Measurements from ENCODE around the gene TOP2A.

The TOP2A gene

GRCh38 chr17:40364121-40364861 lies 53.4 kb downstream of the TOP2A start, which contains the start of gene GJD3:
Gene GJD3 (minus strand): TSS chr17:40364737. CDS start chr17:40363815, 922 bp downstream.
- Histone ChIP-seq H2BK120ac (ENCODE audit: low read depth, low read length) (no peak within 1 kb of the TSS), H3K36me3 (replicated peaks in 1 of 2; ENCODE audit: control insufficient read depth in 2 of 2, insufficient read depth in 2 of 2, low read length in 2 of 2) (no peaks in the 10 kb centered on the region), H2AK5ac (ENCODE audit: low read depth, low read length) (peak within 1 kb of the TSS; percentile 92), H3K14ac (ENCODE audit: low read length) (peak within 1 kb of the TSS; percentile 82), H2AFZ (ENCODE audit: low read length) (peak within 1 kb of the TSS; percentile 96), H4K91ac (ENCODE audit: low read depth, low read length, poor library complexity) (no peak within 1 kb of the TSS), H3K18ac (ENCODE audit: low read length) (peak within 1 kb of the TSS; percentile 95), H3K9ac (ENCODE audit: low read depth, low read length, poor library complexity) (peak within 1 kb of the TSS; percentile 94), H3K9me3 (replicated peaks in 1 of 2; ENCODE audit: control insufficient read depth in 2 of 2, insufficient read depth in 1 of 2, low read depth in 1 of 2, low read length in 2 of 2) (peaks cover 0 to 1% of the 10 kb centered on the region in 2 donors), H4K8ac (ENCODE audit: low read depth, low read length) (no peak within 1 kb of the TSS), H3K27me3 (ENCODE audit: control insufficient read depth in 3 of 3, insufficient read depth in 3 of 3, low read depth in 1 of 3, low read length in 3 of 3) (peaks cover 8 to 32% (median 16%) of the 10 kb centered on the region in 3 experiments), H2BK5ac (ENCODE audit: low read length) (peak within 1 kb of the TSS; percentile 82), H2BK12ac (ENCODE audit: low read length) (peak within 1 kb of the TSS; percentile 58), H3K23ac (ENCODE audit: low read depth, low read length, poor library complexity) (peak within 1 kb of the TSS; percentile 98), H3K27ac (replicated peaks; ENCODE audit: low read length) (no peak within 1 kb of the TSS), H3K4ac (ENCODE audit: low read length) (no peak within 1 kb of the TSS), H3K4me1 (ENCODE audit: control insufficient read depth in 2 of 2, insufficient read depth in 1 of 2, low read depth in 1 of 2, low read length in 2 of 2) (peaks cover 0 to 9% of the 10 kb centered on the region in 2 donors), H3K4me2 (ENCODE audit: insufficient read depth, low read length, poor library complexity, severe bottlenecking) (peak within 1 kb of the TSS; percentile 99), H3K4me3 (ENCODE audit: low read length in 2 of 2) (peak within 1 kb of the TSS; percentile 54 to 86), H2BK15ac (ENCODE audit: low read length) (peak within 1 kb of the TSS; percentile 92), H3K79me1 (ENCODE audit: low read depth, low read length) (peaks cover 1% of the 10 kb centered on the region)
- DNase-seq (ENCODE audit: low spot score): no peak
- WGBS, 2 donors (ENCODE audit: extremely low coverage in 2 of 2, insufficient read length in 2 of 2, insufficient replicate concordance in 1 of 2): no CpG with 5 or more reads among the region's 22 CpGs

GRCh38 chr17:40363111-40363827 lies 54.4 kb downstream of the TOP2A start:
- H2BK5ac ChIP-seq (ENCODE audit: low read length): peak overlapping the region; percentile 82
- DNase-seq (ENCODE audit: low spot score): no peak
- H3K79me1 ChIP-seq (ENCODE audit: low read depth, low read length): peaks cover 1% of the 10 kb centered on the region
- no peak overlapping the region for H3K27ac ChIP-seq (replicated peaks; ENCODE audit: low read length)
- H3K23ac ChIP-seq (ENCODE audit: low read depth, low read length, poor library complexity): peak overlapping the region; percentile 98
- H2AFZ ChIP-seq (ENCODE audit: low read length): peak overlapping the region; percentile 96
- H4K91ac ChIP-seq (ENCODE audit: low read depth, low read length, poor library complexity): no peak overlapping the region
- peak overlapping the region; percentile 58 for H2BK12ac ChIP-seq (ENCODE audit: low read length)
- peak overlapping the region; percentile 54 to 86 for H3K4me3 ChIP-seq (ENCODE audit: low read length in 2 of 2)
- WGBS, 2 donors (ENCODE audit: extremely low coverage in 2 of 2, insufficient read length in 2 of 2, insufficient replicate concordance in 1 of 2): no CpG with 5 or more reads among the region's 91 CpGs
- H2BK15ac ChIP-seq (ENCODE audit: low read length): peak overlapping the region; percentile 92
- peaks cover 0 to 1% of the 10 kb centered on the region in 2 donors for H3K9me3 ChIP-seq (replicated peaks in 1 of 2; ENCODE audit: control insufficient read depth in 2 of 2, insufficient read depth in 1 of 2, low read depth in 1 of 2, low read length in 2 of 2)
- no peak overlapping the region for H4K8ac ChIP-seq (ENCODE audit: low read depth, low read length)
- H3K4me1 ChIP-seq (ENCODE audit: control insufficient read depth in 2 of 2, insufficient read depth in 1 of 2, low read depth in 1 of 2, low read length in 2 of 2): peaks cover 2 to 9% of the 10 kb centered on the region in 2 donors
- peak overlapping the region; percentile 95 for H3K18ac ChIP-seq (ENCODE audit: low read length)
- H3K4ac ChIP-seq (ENCODE audit: low read length): no peak overlapping the region
- H3K36me3 ChIP-seq (replicated peaks in 1 of 2; ENCODE audit: control insufficient read depth in 2 of 2, insufficient read depth in 2 of 2, low read length in 2 of 2): no peaks in the 10 kb centered on the region
- H3K4me2 ChIP-seq (ENCODE audit: insufficient read depth, low read length, poor library complexity, severe bottlenecking): peak overlapping the region; percentile 99
- peak overlapping the region; percentile 72 for H2BK120ac ChIP-seq (ENCODE audit: low read depth, low read length)
- H2AK5ac ChIP-seq (ENCODE audit: low read depth, low read length): peak overlapping the region; percentile 92
- peak overlapping the region; percentile 94 for H3K9ac ChIP-seq (ENCODE audit: low read depth, low read length, poor library complexity)
- peak overlapping the region; percentile 98 for H3K14ac ChIP-seq (ENCODE audit: low read length)
- H3K27me3 ChIP-seq (ENCODE audit: control insufficient read depth in 3 of 3, insufficient read depth in 3 of 3, low read depth in 1 of 3, low read length in 3 of 3): peaks cover 8 to 32% (median 16%) of the 10 kb centered on the region in 3 experiments

GRCh38 chr17:40362696-40363110 lies 55.0 kb downstream of the TOP2A start:
- H3K4me1 ChIP-seq (ENCODE audit: control insufficient read depth in 2 of 2, insufficient read depth in 1 of 2, low read depth in 1 of 2, low read length in 2 of 2): peaks cover 2 to 9% of the 10 kb centered on the region in 2 donors
- H2BK120ac ChIP-seq (ENCODE audit: low read depth, low read length): peak overlapping the region; percentile 72
- H3K9ac ChIP-seq (ENCODE audit: low read depth, low read length, poor library complexity): peak overlapping the region; percentile 94
- peak overlapping the region; percentile 92 for H2BK15ac ChIP-seq (ENCODE audit: low read length)
- peak overlapping the region; percentile 66 for H2BK5ac ChIP-seq (ENCODE audit: low read length)
- peaks cover 1% of the 10 kb centered on the region for H3K79me1 ChIP-seq (ENCODE audit: low read depth, low read length)
- peaks cover 0 to 1% of the 10 kb centered on the region in 2 donors for H3K9me3 ChIP-seq (replicated peaks in 1 of 2; ENCODE audit: control insufficient read depth in 2 of 2, insufficient read depth in 1 of 2, low read depth in 1 of 2, low read length in 2 of 2)
- H4K91ac ChIP-seq (ENCODE audit: low read depth, low read length, poor library complexity): no peak overlapping the region
- peak overlapping the region; percentile 96 for H2AFZ ChIP-seq (ENCODE audit: low read length)
- no peak overlapping the region for H3K27ac ChIP-seq (replicated peaks; ENCODE audit: low read length)
- H3K18ac ChIP-seq (ENCODE audit: low read length): peak overlapping the region; percentile 95
- H2AK5ac ChIP-seq (ENCODE audit: low read depth, low read length): no peak overlapping the region
- no peaks in the 10 kb centered on the region for H3K36me3 ChIP-seq (replicated peaks in 1 of 2; ENCODE audit: control insufficient read depth in 2 of 2, insufficient read depth in 2 of 2, low read length in 2 of 2)
- no peak overlapping the region for H2BK12ac ChIP-seq (ENCODE audit: low read length)
- no CpG with 5 or more reads among the region's 58 CpGs for WGBS, 2 donors (ENCODE audit: extremely low coverage in 2 of 2, insufficient read length in 2 of 2, insufficient replicate concordance in 1 of 2)
- peaks cover 8 to 32% (median 16%) of the 10 kb centered on the region in 3 experiments for H3K27me3 ChIP-seq (ENCODE audit: control insufficient read depth in 3 of 3, insufficient read depth in 3 of 3, low read depth in 1 of 3, low read length in 3 of 3)
- peak overlapping the region; percentile 98 for H3K14ac ChIP-seq (ENCODE audit: low read length)
- H3K4ac ChIP-seq (ENCODE audit: low read length): no peak overlapping the region
- H4K8ac ChIP-seq (ENCODE audit: low read depth, low read length): no peak overlapping the region
- H3K4me2 ChIP-seq (ENCODE audit: insufficient read depth, low read length, poor library complexity, severe bottlenecking): peak overlapping the region; percentile 99
- peak overlapping the region; percentile 54 to 86 for H3K4me3 ChIP-seq (ENCODE audit: low read length in 2 of 2)
- peak overlapping the region; percentile 73 for H3K23ac ChIP-seq (ENCODE audit: low read depth, low read length, poor library complexity)
- DNase-seq (ENCODE audit: low spot score): peak; percentile 76
